ENCODE results near the gene GPC3.

The GPC3 gene

GRCh38 chrX:133840415-133840814 lies 145.0 kb downstream of the GPC3 start:
- no peak for DNase-seq (ENCODE audit: low read depth in 2 of 2)

- DNase-seq (ENCODE audit: low read depth in 2 of 2), result no peak
These were observed 146.4 kb downstream of the GPC3 start for GRCh38 chrX:133838761-133839676.

- DNase-seq (ENCODE audit: low read depth in 2 of 2), result no peak
These were observed 148.3 kb downstream of the GPC3 start for GRCh38 chrX:133837091-133837490.

GRCh38 chrX:133836561-133836960 lies 148.8 kb downstream of the GPC3 start:
- DNase-seq (ENCODE audit: low read depth in 2 of 2), result no peak

GRCh38 chrX:133834771-133835170 lies 150.6 kb downstream of the GPC3 start:
- DNase-seq (ENCODE audit: low read depth in 2 of 2), result no peak

- DNase-seq (ENCODE audit: low read depth in 2 of 2), result no peak
These were observed 165.8 kb downstream of the GPC3 start for GRCh38 chrX:133819546-133819945.

GRCh38 chrX:133818019-133818418 lies 167.4 kb downstream of the GPC3 start:
- no peak for DNase-seq (ENCODE audit: low read depth in 2 of 2)

- no peak for DNase-seq (ENCODE audit: low read depth in 2 of 2)
These were observed 169.9 kb downstream of the GPC3 start for GRCh38 chrX:133815496-133815895.

- no peak for DNase-seq (ENCODE audit: low read depth in 2 of 2)
These were observed 171.4 kb downstream of the GPC3 start for GRCh38 chrX:133813971-133814370.

- no peak for DNase-seq (ENCODE audit: low read depth in 2 of 2)
These were observed 173.0 kb downstream of the GPC3 start for GRCh38 chrX:133812402-133812801.

GRCh38 chrX:133810925-133811324 lies 174.5 kb downstream of the GPC3 start:
- DNase-seq (ENCODE audit: low read depth in 2 of 2), result no peak

- no peak for DNase-seq (ENCODE audit: low read depth in 2 of 2)
These were observed 181.3 kb downstream of the GPC3 start for GRCh38 chrX:133804072-133804471.

- DNase-seq (ENCODE audit: low read depth in 2 of 2), result no peak
These were observed 189.1 kb downstream of the GPC3 start for GRCh38 chrX:133796282-133796681.

- DNase-seq (ENCODE audit: low read depth in 2 of 2), result no peak
These were observed 191.3 kb downstream of the GPC3 start for GRCh38 chrX:133794126-133794525.

GRCh38 chrX:133793626-133794025 lies 191.8 kb downstream of the GPC3 start:
- no peak for DNase-seq (ENCODE audit: low read depth in 2 of 2)

GRCh38 chrX:133792198-133792953 lies 193.0 kb downstream of the GPC3 start:
- peak; percentile 17 to 18 for DNase-seq (ENCODE audit: low read depth in 2 of 2)

- no peak for DNase-seq (ENCODE audit: low read depth in 2 of 2)
These were observed 195.6 kb downstream of the GPC3 start for GRCh38 chrX:133789829-133790228.

- no peak for DNase-seq (ENCODE audit: low read depth in 2 of 2)
These were observed 199.0 kb downstream of the GPC3 start for GRCh38 chrX:133786382-133786781.

- DNase-seq (ENCODE audit: low read depth in 2 of 2), result no peak
These were observed 202.1 kb downstream of the GPC3 start for GRCh38 chrX:133783274-133783673.

GRCh38 chrX:133781174-133781573 lies 204.2 kb downstream of the GPC3 start:
- DNase-seq (ENCODE audit: low read depth in 2 of 2), result no peak

GRCh38 chrX:133776072-133776471 lies 209.3 kb downstream of the GPC3 start:
- DNase-seq (ENCODE audit: low read depth in 2 of 2), result peak in 1 of 2 donors; percentile 18

- no peak for DNase-seq (ENCODE audit: low read depth in 2 of 2)
These were observed 210.6 kb downstream of the GPC3 start for GRCh38 chrX:133774807-133775206.

GRCh38 chrX:133771086-133771646 lies 214.2 kb downstream of the GPC3 start:
- DNase-seq (ENCODE audit: low read depth in 2 of 2), result no peak
